SK-N-SH (cell line): ENCODE data around the gene DIS3L2. TPM values are rescaled to one million over a fixed set of nuclear protein-coding genes. Genes with fewer than 3 reads are reported as not detected.

Experiments used
- CTCF ChIA-PET: fragments of 300-600, 350-600 bp; formaldehyde crosslinking; extraction: SDS; loops from one replicate; lab custom pipeline; 2021; lab: Yijun Ruan, JAX
- POLR2A ChIA-PET: fragments of 350-600 bp; sonication (Branson Sonifier 250); formaldehyde crosslinking; extraction: SDS; loops from one replicate; lab custom pipeline; 2020; ENCODE audit warnings: antibody characterized with exemption, inconsistent platforms; lab: Yijun Ruan, JAX
- DNase-seq: peaks from one replicate; pipeline ENCODE4 v3.0.0; 2012
- H2AFZ ChIP-seq: fragments of 200-600 bp; sonication (generic); 2 replicates; pipeline ENCODE4 v1.8.1; 2016; ENCODE audit warnings: antibody characterized with exemption, mild to moderate bottlenecking, low read depth
- H3F3A ChIP-seq: fragments of 200-600 bp; sonication (generic); replicated peaks from 2 replicates; pipeline ENCODE3; 2016; ENCODE audit warnings: antibody characterized with exemption, mild to moderate bottlenecking; ENCODE audit not compliant: insufficient read depth
- H3K27ac ChIP-seq, 2 experiments: fragments of 200-500 bp in 1 of 2; fragments of 200-600 bp in 1 of 2; sonication (Bioruptor generic) in 1 of 2; sonication (generic), shearing (Covaris generic) in 1 of 2; 2 replicates each; pipeline versions ENCODE4 v1.5.1 to v1.6.1; 2014 to 2016; ENCODE audit warnings: low read depth in 2 of 2, inconsistent platforms in 1 of 2, low read length in 1 of 2, mild to moderate bottlenecking in 1 of 2, mixed read lengths in 1 of 2
- H3K27me3 ChIP-seq: fragments of 200-600 bp; sonication (generic), shearing (Covaris generic); 2 replicates; pipeline ENCODE4 v1.6.1; 2016; ENCODE audit warnings: mixed run types; ENCODE audit not compliant: insufficient read depth
- H3K36me3 ChIP-seq, 2 experiments: fragments of 200-500 bp in 1 of 2; fragments of 200-600 bp in 1 of 2; sonication (Bioruptor generic) in 1 of 2; sonication (generic) in 1 of 2; replicated peaks in 1 of 2; 2 replicates each; pipeline versions ENCODE3 to v1.5.1; 2014 to 2016; ENCODE audit warnings: low read length in 1 of 2, mild to moderate bottlenecking in 1 of 2; ENCODE audit not compliant: insufficient read depth in 2 of 2, control insufficient read depth in 1 of 2
- H3K4me1 ChIP-seq, 2 experiments: fragments of 200-500 bp in 1 of 2; fragments of 200-600 bp in 1 of 2; sonication (Bioruptor generic) in 1 of 2; sonication (generic), shearing (Covaris generic) in 1 of 2; 2 replicates each; pipeline versions ENCODE4 v1.5.1 to v1.6.1; 2014 to 2016; ENCODE audit warnings: low read depth in 1 of 2, low read length in 1 of 2, mixed run types in 1 of 2; ENCODE audit not compliant: insufficient read depth in 2 of 2, control insufficient read depth in 1 of 2
- H3K4me2 ChIP-seq: fragments of 200-600 bp; sonication (generic), shearing (Covaris generic); 2 replicates; pipeline ENCODE4 v1.6.1; 2017; ENCODE audit warnings: mixed run types
- H3K4me3 ChIP-seq, 2 experiments: fragments of 200-500 bp in 1 of 2; fragments of 200-600 bp in 1 of 2; sonication (Bioruptor generic) in 1 of 2; sonication (generic), shearing (Covaris generic) in 1 of 2; 2 replicates each; pipeline versions ENCODE4 v1.5.1 to v1.8.1; 2014 to 2016; ENCODE audit warnings: low read depth in 2 of 2, inconsistent platforms in 1 of 2, low read length in 1 of 2, mild to moderate bottlenecking in 1 of 2, mixed read lengths in 1 of 2, moderate library complexity in 1 of 2
- H3K79me2 ChIP-seq: fragments of 200-600 bp; sonication (generic); 2 replicates; pipeline ENCODE4 v1.8.1; 2017; ENCODE audit warnings: mild to moderate bottlenecking; ENCODE audit not compliant: insufficient read depth
- H3K9ac ChIP-seq: fragments of 200-600 bp; sonication (generic); 2 replicates; pipeline ENCODE4 v1.6.1; 2017; ENCODE audit warnings: mixed run types
- H3K9me2 ChIP-seq: fragments of 200-600 bp; sonication (generic); 2 replicates; pipeline ENCODE4 v1.6.1; 2017; ENCODE audit warnings: mixed run types
- H3K9me3 ChIP-seq: fragments of 200-600 bp; sonication (generic); 2 replicates; pipeline ENCODE4 v1.6.1; 2017; ENCODE audit warnings: mixed run types, mild to moderate bottlenecking, moderate library complexity
- H4K20me1 ChIP-seq: fragments of 200-600 bp; sonication (generic); 2 replicates; pipeline ENCODE4 v1.6.1; 2017; ENCODE audit warnings: mild to moderate bottlenecking, mixed run types; ENCODE audit not compliant: insufficient read depth
- EZH2phosphoT487 ChIP-seq: fragments of 200-600 bp; sonication (generic); IDR thresholded peaks from 2 replicates; pipeline ENCODE4 v1.6.1; 2017; ENCODE audit warnings: low read depth, mixed run types, mild to moderate bottlenecking, antibody characterized with exemption, moderate library complexity, borderline replicate concordance
- FOXJ3 ChIP-seq: sonication (generic); formaldehyde crosslinking; IDR thresholded peaks from 2 replicates; pipeline ENCODE4 v1.5.1; 2020; ENCODE audit warnings: mild to moderate bottlenecking, missing genetic modification reagents
- JUND ChIP-seq: IDR thresholded peaks from 2 replicates; pipeline ENCODE4 v1.4.0; 2012
- MXI1 ChIP-seq: IDR thresholded peaks from 2 replicates; pipeline ENCODE4 v1.6.1; 2012; ENCODE audit warnings: mild to moderate bottlenecking, low read depth, low read length, improper control_type of control experiment
- NFIC ChIP-seq: IDR thresholded peaks from 2 replicates; pipeline ENCODE4 v1.4.0; 2012; ENCODE audit warnings: borderline replicate concordance
- NRF1 ChIP-seq: IDR thresholded peaks from 2 replicates; pipeline ENCODE4 v1.6.1; 2012; ENCODE audit warnings: low read depth, mild to moderate bottlenecking, low read length
- RFX5 ChIP-seq: IDR thresholded peaks from 2 replicates; pipeline ENCODE4 v1.6.1; 2012; ENCODE audit warnings: mild to moderate bottlenecking, improper control_type of control experiment, low read length
- RXRA ChIP-seq: IDR thresholded peaks from 2 replicates; pipeline ENCODE4 v1.4.0; 2012; ENCODE audit warnings: low read depth, mild to moderate bottlenecking, borderline replicate concordance
- WGBS: methylation state at CpG from one replicate; pipeline ENCODE4 v1.1.6; 2017; ENCODE audit warnings: low lambda C conversion rate; 5-methylcytosine and 5-hydroxymethylcytosine counted together
- polyA plus RNA-seq, 3 experiments: library from polyadenylated mRNA; depleted of rRNA; stranded (reverse); fragments of >200 nt; gene quantifications; 2 replicates each; pipeline ENCODE4 v1.2.3, GENCODE V29; 2012
- TF ChIP-seq, protein P1 (sequence below): IDR thresholded peaks from 2 replicates; pipeline ENCODE4 v1.6.1; 2012; ENCODE audit warnings: mild to moderate bottlenecking, low read depth, low read length, moderate library complexity
- TF ChIP-seq, protein P2 (sequence below): IDR thresholded peaks from 2 replicates; pipeline ENCODE4 v1.4.0; 2012; ENCODE audit warnings: low read depth, borderline replicate concordance
- TF ChIP-seq, protein P3 (sequence below): IDR thresholded peaks from 2 replicates; pipeline ENCODE4 v1.4.0; 2012; ENCODE audit warnings: low read depth, borderline replicate concordance

DIS3L2 gene
- polyA plus RNA-seq, 1 of the 3 experiments (the other 2 are of a cell fraction): 17.9 TPM

DNA sequence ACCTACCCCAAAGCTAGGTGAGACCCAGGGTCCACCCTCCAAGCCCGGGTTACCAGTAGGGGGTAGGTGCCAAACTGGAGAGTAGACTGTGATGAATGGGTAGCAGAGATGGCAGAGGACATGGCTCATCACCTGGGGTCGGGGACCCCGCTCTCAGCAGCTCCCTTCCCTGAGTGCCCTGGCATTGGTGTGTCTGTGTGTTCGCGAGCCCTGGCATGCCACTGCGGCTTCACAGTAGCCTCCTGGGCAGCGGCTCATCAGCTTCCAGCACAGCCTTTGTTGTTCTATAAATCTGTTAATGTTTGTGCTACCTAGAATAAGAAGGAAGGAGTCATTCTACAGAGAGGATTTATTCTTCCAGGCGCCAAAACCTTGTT, 354.4 kb downstream of the DIS3L2 start:
- TF ChIP-seq NRF1 (no peak), RXRA (no peak), MXI1 (no peak), RFX5 (no peak), FOXJ3 (CRISPR knock-in tag) (no peak), NFIC (no peak), JUND (no peak), EZH2phosphoT487 (no peak)
- TF ChIP-seq, protein P1, sequence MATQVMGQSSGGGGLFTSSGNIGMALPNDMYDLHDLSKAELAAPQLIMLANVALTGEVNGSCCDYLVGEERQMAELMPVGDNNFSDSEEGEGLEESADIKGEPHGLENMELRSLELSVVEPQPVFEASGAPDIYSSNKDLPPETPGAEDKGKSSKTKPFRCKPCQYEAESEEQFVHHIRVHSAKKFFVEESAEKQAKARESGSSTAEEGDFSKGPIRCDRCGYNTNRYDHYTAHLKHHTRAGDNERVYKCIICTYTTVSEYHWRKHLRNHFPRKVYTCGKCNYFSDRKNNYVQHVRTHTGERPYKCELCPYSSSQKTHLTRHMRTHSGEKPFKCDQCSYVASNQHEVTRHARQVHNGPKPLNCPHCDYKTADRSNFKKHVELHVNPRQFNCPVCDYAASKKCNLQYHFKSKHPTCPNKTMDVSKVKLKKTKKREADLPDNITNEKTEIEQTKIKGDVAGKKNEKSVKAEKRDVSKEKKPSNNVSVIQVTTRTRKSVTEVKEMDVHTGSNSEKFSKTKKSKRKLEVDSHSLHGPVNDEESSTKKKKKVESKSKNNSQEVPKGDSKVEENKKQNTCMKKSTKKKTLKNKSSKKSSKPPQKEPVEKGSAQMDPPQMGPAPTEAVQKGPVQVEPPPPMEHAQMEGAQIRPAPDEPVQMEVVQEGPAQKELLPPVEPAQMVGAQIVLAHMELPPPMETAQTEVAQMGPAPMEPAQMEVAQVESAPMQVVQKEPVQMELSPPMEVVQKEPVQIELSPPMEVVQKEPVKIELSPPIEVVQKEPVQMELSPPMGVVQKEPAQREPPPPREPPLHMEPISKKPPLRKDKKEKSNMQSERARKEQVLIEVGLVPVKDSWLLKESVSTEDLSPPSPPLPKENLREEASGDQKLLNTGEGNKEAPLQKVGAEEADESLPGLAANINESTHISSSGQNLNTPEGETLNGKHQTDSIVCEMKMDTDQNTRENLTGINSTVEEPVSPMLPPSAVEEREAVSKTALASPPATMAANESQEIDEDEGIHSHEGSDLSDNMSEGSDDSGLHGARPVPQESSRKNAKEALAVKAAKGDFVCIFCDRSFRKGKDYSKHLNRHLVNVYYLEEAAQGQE: no peak
- TF ChIP-seq, protein P2, sequence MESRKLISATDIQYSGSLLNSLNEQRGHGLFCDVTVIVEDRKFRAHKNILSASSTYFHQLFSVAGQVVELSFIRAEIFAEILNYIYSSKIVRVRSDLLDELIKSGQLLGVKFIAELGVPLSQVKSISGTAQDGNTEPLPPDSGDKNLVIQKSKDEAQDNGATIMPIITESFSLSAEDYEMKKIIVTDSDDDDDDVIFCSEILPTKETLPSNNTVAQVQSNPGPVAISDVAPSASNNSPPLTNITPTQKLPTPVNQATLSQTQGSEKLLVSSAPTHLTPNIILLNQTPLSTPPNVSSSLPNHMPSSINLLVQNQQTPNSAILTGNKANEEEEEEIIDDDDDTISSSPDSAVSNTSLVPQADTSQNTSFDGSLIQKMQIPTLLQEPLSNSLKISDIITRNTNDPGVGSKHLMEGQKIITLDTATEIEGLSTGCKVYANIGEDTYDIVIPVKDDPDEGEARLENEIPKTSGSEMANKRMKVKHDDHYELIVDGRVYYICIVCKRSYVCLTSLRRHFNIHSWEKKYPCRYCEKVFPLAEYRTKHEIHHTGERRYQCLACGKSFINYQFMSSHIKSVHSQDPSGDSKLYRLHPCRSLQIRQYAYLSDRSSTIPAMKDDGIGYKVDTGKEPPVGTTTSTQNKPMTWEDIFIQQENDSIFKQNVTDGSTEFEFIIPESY: no peak
- TF ChIP-seq, protein P3, sequence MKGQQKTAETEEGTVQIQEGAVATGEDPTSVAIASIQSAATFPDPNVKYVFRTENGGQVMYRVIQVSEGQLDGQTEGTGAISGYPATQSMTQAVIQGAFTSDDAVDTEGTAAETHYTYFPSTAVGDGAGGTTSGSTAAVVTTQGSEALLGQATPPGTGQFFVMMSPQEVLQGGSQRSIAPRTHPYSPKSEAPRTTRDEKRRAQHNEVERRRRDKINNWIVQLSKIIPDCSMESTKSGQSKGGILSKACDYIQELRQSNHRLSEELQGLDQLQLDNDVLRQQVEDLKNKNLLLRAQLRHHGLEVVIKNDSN: no peak
- Histone ChIP-seq H3K4me1 (peaks cover 0 to 19% of the 10 kb centered on the region in 2 experiments; a peak in 1 of 4 replicates), H3F3A (no peaks in the 10 kb centered on the region), H3K9me3 (no peaks in the 10 kb centered on the region), H2AFZ (no peak overlapping the region), H3K9me2 (no peaks in the 10 kb centered on the region), H3K27ac (no peak overlapping the region), H3K36me3 (no peaks in the 10 kb centered on the region), H3K27me3 (no peaks in the 10 kb centered on the region), H4K20me1 (no peaks in the 10 kb centered on the region), H3K9ac (no peak overlapping the region), H3K4me2 (no peak overlapping the region), H3K4me3 (no peak overlapping the region), H3K79me2 (no peaks in the 10 kb centered on the region)
- ChIA-PET CTCF (interaction anchor here (0.8 to 1.8 kb wide), 8 partner anchors 10 to 411 kb away, joined by 3 to 8 read pairs (median 4); partner anchors contain the start of gene NPPC), POLR2A (no interaction called here)
- WGBS: 90% methylated on average over 7 of the region's 8 CpGs
- no peak for DNase-seq
